C4-2B (cell line): ENCODE data around the gene SH3BP2.

Experiments used
- ZFX ChIP-seq: fragments of 450-650 bp; IDR thresholded peaks from 2 replicates; pipeline ENCODE4 v1.6.1; 2017
- TF ChIP-seq, protein P1 (sequence below): fragments of 450-650 bp; conservative IDR thresholded peaks from 2 replicates; pipeline ENCODE4 v1.5.1; 2017; ENCODE audit warnings: mild to moderate bottlenecking

DNA sequence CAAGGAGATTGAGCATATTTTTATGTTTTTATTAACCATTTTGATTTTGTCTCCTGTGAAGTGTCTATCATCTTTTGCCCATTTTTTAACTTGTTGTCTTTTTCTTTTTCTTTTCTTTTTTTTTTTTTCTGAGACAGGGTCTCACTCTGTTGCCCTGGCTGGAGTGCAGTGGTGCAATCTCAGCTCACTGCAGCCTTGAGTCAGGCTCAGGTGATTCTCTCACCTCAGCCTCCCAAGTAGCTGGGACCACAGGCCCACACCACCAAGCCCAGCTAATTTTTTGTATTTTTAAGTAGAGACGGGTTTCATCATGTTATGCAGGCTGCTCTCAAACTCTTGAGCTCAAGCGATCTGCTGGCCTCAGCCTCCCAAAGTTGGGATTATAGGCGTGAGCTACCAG, 46.2 kb downstream of the SH3BP2 start:
- TF ChIP-seq, protein P1, sequence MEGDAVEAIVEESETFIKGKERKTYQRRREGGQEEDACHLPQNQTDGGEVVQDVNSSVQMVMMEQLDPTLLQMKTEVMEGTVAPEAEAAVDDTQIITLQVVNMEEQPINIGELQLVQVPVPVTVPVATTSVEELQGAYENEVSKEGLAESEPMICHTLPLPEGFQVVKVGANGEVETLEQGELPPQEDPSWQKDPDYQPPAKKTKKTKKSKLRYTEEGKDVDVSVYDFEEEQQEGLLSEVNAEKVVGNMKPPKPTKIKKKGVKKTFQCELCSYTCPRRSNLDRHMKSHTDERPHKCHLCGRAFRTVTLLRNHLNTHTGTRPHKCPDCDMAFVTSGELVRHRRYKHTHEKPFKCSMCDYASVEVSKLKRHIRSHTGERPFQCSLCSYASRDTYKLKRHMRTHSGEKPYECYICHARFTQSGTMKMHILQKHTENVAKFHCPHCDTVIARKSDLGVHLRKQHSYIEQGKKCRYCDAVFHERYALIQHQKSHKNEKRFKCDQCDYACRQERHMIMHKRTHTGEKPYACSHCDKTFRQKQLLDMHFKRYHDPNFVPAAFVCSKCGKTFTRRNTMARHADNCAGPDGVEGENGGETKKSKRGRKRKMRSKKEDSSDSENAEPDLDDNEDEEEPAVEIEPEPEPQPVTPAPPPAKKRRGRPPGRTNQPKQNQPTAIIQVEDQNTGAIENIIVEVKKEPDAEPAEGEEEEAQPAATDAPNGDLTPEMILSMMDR: no peak
- no peak for TF ChIP-seq ZFX
